GM12878 (cell line): ENCODE measurements around the gene ZNF22. TPM values are rescaled to one million over a fixed set of nuclear protein-coding genes. Genes with fewer than 3 reads are reported as not detected.

Experiments
- ATF7 ChIP-seq: fragments of 450-650 bp; IDR thresholded peaks from 2 replicates; pipeline ENCODE4 v1.6.1; 2016; ENCODE audit warnings: low read depth, mild to moderate bottlenecking
- BMI1 ChIP-seq: fragments of 450-650 bp; IDR thresholded peaks from 2 replicates; pipeline ENCODE4 v1.6.1; 2016; ENCODE audit warnings: mild to moderate bottlenecking, moderate library complexity, borderline replicate concordance
- BRCA1 ChIP-seq: IDR thresholded peaks from 2 replicates; pipeline ENCODE4 v1.6.1; 2011; ENCODE audit warnings: low read depth, low read length, improper control_type of control experiment
- CBX5 ChIP-seq: sonication (generic); IDR thresholded peaks from 2 replicates; pipeline ENCODE4 v1.6.1; 2016; ENCODE audit warnings: low read depth, moderate library complexity, mild to moderate bottlenecking, inconsistent platforms
- CHD2 ChIP-seq: IDR thresholded peaks from 2 replicates; pipeline ENCODE4 v1.6.1; 2011; ENCODE audit warnings: low read depth, low read length, improper control_type of control experiment, borderline replicate concordance
- HCFC1 ChIP-seq: fragments of 150-350 bp; IDR thresholded peaks from 2 replicates; pipeline ENCODE4 v1.6.1; 2014; ENCODE audit warnings: low read length
- HDAC2 ChIP-seq: fragments of 200-600 bp; sonication (generic); IDR thresholded peaks from 2 replicates; pipeline ENCODE4 v1.6.1; 2017
- MEF2B ChIP-seq: fragments of 450-650 bp; IDR thresholded peaks from 2 replicates; pipeline ENCODE4 v1.6.1; 2018; ENCODE audit warnings: mild to moderate bottlenecking, moderate library complexity; ENCODE audit not compliant: partially characterized antibody, poor library complexity, severe bottlenecking
- MTA3 ChIP-seq: IDR thresholded peaks from 2 replicates; pipeline ENCODE4 v1.6.1; 2012; ENCODE audit warnings: low read length, inconsistent platforms, borderline replicate concordance
- NFXL1 ChIP-seq: fragments of 450-650 bp; IDR thresholded peaks from 2 replicates; pipeline ENCODE4 v1.6.1; 2017; ENCODE audit warnings: antibody characterized with exemption, mild to moderate bottlenecking, borderline replicate concordance
- PML ChIP-seq: IDR thresholded peaks from 2 replicates; pipeline ENCODE4 v1.6.1; 2012; ENCODE audit warnings: low read length, inconsistent platforms
- POU2F2 ChIP-seq: IDR thresholded peaks from 3 replicates; pipeline ENCODE4 v1.6.1; 2011; ENCODE audit warnings: low read depth, mild to moderate bottlenecking, low read length, borderline replicate concordance
- RBBP5 ChIP-seq: fragments of 200-600 bp; sonication (generic); conservative IDR thresholded peaks from 2 replicates; pipeline ENCODE4 v1.6.1; 2016
- SMAD5 ChIP-seq: IDR thresholded peaks from 2 replicates; pipeline ENCODE4 v1.6.1; 2016; ENCODE audit warnings: antibody characterized with exemption, low read depth
- SMARCA5 ChIP-seq: fragments of 450-650 bp; IDR thresholded peaks from 2 replicates; pipeline ENCODE4 v1.6.1; 2017; ENCODE audit warnings: mild to moderate bottlenecking
- USF2 ChIP-seq: IDR thresholded peaks from 2 replicates; pipeline ENCODE4 v1.6.1; 2011; ENCODE audit warnings: low read depth, low read length, improper control_type of control experiment, borderline replicate concordance
- ZNF217 ChIP-seq: fragments of 450-650 bp; IDR thresholded peaks from 2 replicates; pipeline ENCODE4 v1.6.1; 2017; ENCODE audit warnings: antibody characterized with exemption, mild to moderate bottlenecking
- polyA plus RNA-seq, 11 experiments: library from polyadenylated mRNA; depleted of rRNA in 4 of 11; unstranded in 6 of 11; stranded (reverse) in 5 of 11; fragments of >200 nt; fragmentation: Nextera tagmentation in 4 of 11; fragmentation: Illumina TruSeq in 1 of 11; extraction: Ambion mirVana in 4 of 11; extraction: Trizol in 1 of 11; gene quantifications; 1 replicate in 1 of 11; 2 replicates in 10 of 11; pipeline versions ENCODE4 v1.2.1 to v1.2.3, GENCODE V29; 2011 to 2016; ENCODE audit warnings: inconsistent platforms in 2 of 11, missing spikeins in 2 of 11, low read depth in 1 of 11
- total RNA-seq, 4 experiments: library from RNA; depleted of rRNA in 3 of 4; stranded (reverse); fragments of >200 nt in 3 of 4; fragmentation: Illumina TruSeq in 1 of 4; extraction: Trizol in 1 of 4; gene quantifications; 2 replicates each; pipeline versions ENCODE4 v1.2.1 to v1.2.3, GENCODE V29; 2013 to 2021
- TF ChIP-seq, protein P1 (sequence below): fragments of 450-650 bp; formaldehyde crosslinking; IDR thresholded peaks from 2 replicates; pipeline ENCODE4 v1.4.0; 2020; ENCODE audit warnings: mild to moderate bottlenecking, moderate library complexity
- TF ChIP-seq, protein P2 (sequence below): fragments of 450-650 bp; IDR thresholded peaks from 2 replicates; pipeline ENCODE4 v1.6.1; 2017; ENCODE audit warnings: antibody characterized with exemption, mild to moderate bottlenecking, moderate library complexity
- TF ChIP-seq, protein P3 (sequence below): IDR thresholded peaks from 2 replicates; pipeline ENCODE4 v1.6.1; 2011; ENCODE audit warnings: borderline replicate concordance, low read depth, mild to moderate bottlenecking, moderate library complexity, low read length; ENCODE audit not compliant: insufficient read depth, poor library complexity, severe bottlenecking

ZNF22 gene
- total and polyA plus RNA-seq, 10 of the 15 experiments (the other 5 are each of a cell fraction or from before 2014, with no cell fraction given) = 31.1 to 74.4 (median 43.8) TPM

DNA sequence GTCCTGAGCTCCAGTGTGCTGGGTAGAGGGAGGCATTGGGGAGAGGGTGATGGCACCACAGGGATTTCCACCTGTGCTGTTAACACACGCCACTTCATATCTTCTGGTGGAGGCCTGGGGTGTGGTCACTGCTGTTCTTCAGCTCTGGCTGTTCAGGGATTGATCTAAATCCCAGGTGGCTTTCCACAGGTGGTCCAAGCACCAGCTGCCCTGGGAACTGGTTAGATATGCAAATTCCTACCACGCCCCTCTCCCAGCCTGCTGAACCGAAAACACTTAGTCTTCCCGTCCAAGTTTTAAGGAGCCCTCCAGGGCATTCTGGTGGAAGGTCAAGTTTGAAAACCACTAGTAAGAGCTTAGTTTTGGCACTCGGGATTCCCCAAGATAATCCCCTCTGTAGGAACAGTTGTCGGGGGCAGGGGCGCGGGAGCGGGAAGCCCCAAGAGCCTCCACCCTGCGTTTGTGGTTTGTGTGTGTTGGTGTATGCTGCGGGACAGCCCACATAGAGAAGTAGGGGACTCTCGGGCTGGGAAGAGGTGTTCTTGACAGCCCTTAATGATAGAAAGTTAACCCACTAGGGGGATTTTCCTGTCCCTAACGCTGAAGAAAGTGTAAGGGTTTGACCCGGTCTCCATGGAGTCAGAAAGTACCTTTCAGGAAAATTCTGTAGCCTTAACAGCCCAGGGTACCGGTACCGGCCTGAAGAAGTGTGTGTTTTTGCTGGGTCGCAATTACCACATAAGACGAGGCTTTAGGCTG, 27.2 kb upstream of the ZNF22 start (continued):
- TF ChIP-seq, protein P1, sequence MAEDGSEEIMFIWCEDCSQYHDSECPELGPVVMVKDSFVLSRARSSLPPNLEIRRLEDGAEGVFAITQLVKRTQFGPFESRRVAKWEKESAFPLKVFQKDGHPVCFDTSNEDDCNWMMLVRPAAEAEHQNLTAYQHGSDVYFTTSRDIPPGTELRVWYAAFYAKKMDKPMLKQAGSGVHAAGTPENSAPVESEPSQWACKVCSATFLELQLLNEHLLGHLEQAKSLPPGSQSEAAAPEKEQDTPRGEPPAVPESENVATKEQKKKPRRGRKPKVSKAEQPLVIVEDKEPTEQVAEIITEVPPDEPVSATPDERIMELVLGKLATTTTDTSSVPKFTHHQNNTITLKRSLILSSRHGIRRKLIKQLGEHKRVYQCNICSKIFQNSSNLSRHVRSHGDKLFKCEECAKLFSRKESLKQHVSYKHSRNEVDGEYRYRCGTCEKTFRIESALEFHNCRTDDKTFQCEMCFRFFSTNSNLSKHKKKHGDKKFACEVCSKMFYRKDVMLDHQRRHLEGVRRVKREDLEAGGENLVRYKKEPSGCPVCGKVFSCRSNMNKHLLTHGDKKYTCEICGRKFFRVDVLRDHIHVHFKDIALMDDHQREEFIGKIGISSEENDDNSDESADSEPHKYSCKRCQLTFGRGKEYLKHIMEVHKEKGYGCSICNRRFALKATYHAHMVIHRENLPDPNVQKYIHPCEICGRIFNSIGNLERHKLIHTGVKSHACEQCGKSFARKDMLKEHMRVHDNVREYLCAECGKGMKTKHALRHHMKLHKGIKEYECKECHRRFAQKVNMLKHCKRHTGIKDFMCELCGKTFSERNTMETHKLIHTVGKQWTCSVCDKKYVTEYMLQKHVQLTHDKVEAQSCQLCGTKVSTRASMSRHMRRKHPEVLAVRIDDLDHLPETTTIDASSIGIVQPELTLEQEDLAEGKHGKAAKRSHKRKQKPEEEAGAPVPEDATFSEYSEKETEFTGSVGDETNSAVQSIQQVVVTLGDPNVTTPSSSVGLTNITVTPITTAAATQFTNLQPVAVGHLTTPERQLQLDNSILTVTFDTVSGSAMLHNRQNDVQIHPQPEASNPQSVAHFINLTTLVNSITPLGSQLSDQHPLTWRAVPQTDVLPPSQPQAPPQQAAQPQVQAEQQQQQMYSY (CRISPR knock-in tag) = no peak
- no peak for TF ChIP-seq HDAC2
- peak; percentile 57; the same call in 1 of the 2 replicates for TF ChIP-seq SMARCA5
- TF ChIP-seq BMI1 = 0 out of 2 replicates have a peak, but pooled peaks have one; percentile 29
- TF ChIP-seq, protein P2, sequence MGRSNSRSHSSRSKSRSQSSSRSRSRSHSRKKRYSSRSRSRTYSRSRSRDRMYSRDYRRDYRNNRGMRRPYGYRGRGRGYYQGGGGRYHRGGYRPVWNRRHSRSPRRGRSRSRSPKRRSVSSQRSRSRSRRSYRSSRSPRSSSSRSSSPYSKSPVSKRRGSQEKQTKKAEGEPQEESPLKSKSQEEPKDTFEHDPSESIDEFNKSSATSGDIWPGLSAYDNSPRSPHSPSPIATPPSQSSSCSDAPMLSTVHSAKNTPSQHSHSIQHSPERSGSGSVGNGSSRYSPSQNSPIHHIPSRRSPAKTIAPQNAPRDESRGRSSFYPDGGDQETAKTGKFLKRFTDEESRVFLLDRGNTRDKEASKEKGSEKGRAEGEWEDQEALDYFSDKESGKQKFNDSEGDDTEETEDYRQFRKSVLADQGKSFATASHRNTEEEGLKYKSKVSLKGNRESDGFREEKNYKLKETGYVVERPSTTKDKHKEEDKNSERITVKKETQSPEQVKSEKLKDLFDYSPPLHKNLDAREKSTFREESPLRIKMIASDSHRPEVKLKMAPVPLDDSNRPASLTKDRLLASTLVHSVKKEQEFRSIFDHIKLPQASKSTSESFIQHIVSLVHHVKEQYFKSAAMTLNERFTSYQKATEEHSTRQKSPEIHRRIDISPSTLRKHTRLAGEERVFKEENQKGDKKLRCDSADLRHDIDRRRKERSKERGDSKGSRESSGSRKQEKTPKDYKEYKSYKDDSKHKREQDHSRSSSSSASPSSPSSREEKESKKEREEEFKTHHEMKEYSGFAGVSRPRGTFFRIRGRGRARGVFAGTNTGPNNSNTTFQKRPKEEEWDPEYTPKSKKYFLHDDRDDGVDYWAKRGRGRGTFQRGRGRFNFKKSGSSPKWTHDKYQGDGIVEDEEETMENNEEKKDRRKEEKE = no peak
- 0 out of 3 replicates have a peak, but pooled peaks have one; percentile 69 for TF ChIP-seq POU2F2
- TF ChIP-seq SMAD5 = no peak
- no peak for TF ChIP-seq CHD2
- no peak for TF ChIP-seq PML
- TF ChIP-seq RBBP5 = no peak
- TF ChIP-seq CBX5 = no peak
- TF ChIP-seq MTA3 = peak; percentile 59; the same call in 1 of the 2 replicates
- TF ChIP-seq MEF2B = peak; percentile 84
- TF ChIP-seq NFXL1 = no peak
- TF ChIP-seq, protein P3, sequence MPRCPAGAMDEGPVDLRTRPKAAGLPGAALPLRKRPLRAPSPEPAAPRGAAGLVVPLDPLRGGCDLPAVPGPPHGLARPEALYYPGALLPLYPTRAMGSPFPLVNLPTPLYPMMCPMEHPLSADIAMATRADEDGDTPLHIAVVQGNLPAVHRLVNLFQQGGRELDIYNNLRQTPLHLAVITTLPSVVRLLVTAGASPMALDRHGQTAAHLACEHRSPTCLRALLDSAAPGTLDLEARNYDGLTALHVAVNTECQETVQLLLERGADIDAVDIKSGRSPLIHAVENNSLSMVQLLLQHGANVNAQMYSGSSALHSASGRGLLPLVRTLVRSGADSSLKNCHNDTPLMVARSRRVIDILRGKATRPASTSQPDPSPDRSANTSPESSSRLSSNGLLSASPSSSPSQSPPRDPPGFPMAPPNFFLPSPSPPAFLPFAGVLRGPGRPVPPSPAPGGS = peak; percentile 55
- no peak for TF ChIP-seq BRCA1
- TF ChIP-seq ATF7 = no peak
- TF ChIP-seq USF2 = no peak
- peak; percentile 39; the same call in 1 of the 2 replicates for TF ChIP-seq ZNF217
- TF ChIP-seq HCFC1 = no peak
